BLaER1 treated with 17β-estradiol and CSF1 and Interleukin-3, amounts not matched to agents 10 nM and 100 nM (cell line): ENCODE data around the gene LCN9.

Source experiments
- H3K27ac ChIP-seq, 11 experiments: shearing (Covaris generic); formaldehyde crosslinking; 2 replicates each; pipeline ENCODE4 v1.8.1; 2022
- H3K27me3 ChIP-seq, 11 experiments: shearing (Covaris generic); formaldehyde crosslinking; 2 replicates each; pipeline ENCODE4 v1.8.1; 2022
- H3K36me3 ChIP-seq, 11 experiments: shearing (Covaris generic); formaldehyde crosslinking; 2 replicates each; pipeline ENCODE4 v1.8.1; 2022
- H3K4me1 ChIP-seq, 10 experiments: shearing (Covaris generic); formaldehyde crosslinking; 2 replicates each; pipeline ENCODE4 v1.8.1; 2022
- H3K4me2 ChIP-seq, 11 experiments: shearing (Covaris generic); formaldehyde crosslinking; 2 replicates each; pipeline ENCODE4 v1.8.1; 2022
- H3K4me3 ChIP-seq, 10 experiments: shearing (Covaris generic); formaldehyde crosslinking; 2 replicates each; pipeline ENCODE4 v1.8.1; 2022
- H3K9ac ChIP-seq, 11 experiments: shearing (Covaris generic); formaldehyde crosslinking; 2 replicates each; pipeline ENCODE4 v1.8.1; 2022
- H3K9me3 ChIP-seq, 11 experiments: shearing (Covaris generic); formaldehyde crosslinking; replicated peaks in 1 of 11; 2 replicates each; pipeline ENCODE4 v1.8.1; 2022
- H4K20me1 ChIP-seq, 11 experiments: shearing (Covaris generic); formaldehyde crosslinking; 2 replicates each; pipeline ENCODE4 v1.8.1; 2022
- Cebpa-rat ChIP-seq, 11 experiments: shearing (Covaris generic); IDR thresholded peaks; 2 replicates each; pipeline ENCODE4 v1.8.1; 2022

Gene LCN9

DNA sequence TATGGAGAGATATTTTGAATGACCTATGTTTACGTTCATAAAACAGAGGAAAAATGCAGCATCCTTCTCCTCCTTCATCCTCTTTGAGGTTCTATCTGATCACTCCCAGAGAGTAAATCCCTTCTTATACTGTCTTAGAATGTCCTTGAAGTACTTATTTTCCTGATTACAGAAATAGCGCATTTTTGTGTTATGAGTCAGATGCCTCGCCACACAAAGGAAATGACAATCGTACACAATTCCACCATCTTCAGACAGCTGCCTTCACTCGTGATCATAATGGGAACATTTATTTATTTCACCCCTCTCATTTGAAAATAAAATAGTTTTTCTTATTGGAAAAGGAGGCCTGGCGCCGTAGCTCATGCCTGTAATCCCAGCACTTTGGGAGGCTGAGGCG lies 21.4 kb upstream of the LCN9 start:
- peaks cover 0 to 10% (median 8%) of the 10 kb centered on the region in 10 experiments; a peak in 11 of 20 replicates for H3K4me1 ChIP-seq
- H3K9me3 ChIP-seq: peaks cover 32 to 64% (median 38%) of the 10 kb centered on the region in 11 experiments
- H3K36me3 ChIP-seq: no peaks in the 10 kb centered on the region; a peak in 1 of 22 replicates
- peak overlapping the region in 1 of 11 experiments; percentile 30; a peak in 3 of 22 replicates for H3K27ac ChIP-seq
- H4K20me1 ChIP-seq: no peaks in the 10 kb centered on the region
- no peak overlapping the region for H3K9ac ChIP-seq
- H3K4me3 ChIP-seq: no peak overlapping the region
- no peak for TF ChIP-seq Cebpa-rat (IDR thresholded peaks at IDR 0.05)
- H3K4me2 ChIP-seq: peak overlapping the region in 10 of 11 experiments; percentile 3 to 64 (median 27); a peak in 11 of 22 replicates
- no peaks in the 10 kb centered on the region for H3K27me3 ChIP-seq

DNA sequence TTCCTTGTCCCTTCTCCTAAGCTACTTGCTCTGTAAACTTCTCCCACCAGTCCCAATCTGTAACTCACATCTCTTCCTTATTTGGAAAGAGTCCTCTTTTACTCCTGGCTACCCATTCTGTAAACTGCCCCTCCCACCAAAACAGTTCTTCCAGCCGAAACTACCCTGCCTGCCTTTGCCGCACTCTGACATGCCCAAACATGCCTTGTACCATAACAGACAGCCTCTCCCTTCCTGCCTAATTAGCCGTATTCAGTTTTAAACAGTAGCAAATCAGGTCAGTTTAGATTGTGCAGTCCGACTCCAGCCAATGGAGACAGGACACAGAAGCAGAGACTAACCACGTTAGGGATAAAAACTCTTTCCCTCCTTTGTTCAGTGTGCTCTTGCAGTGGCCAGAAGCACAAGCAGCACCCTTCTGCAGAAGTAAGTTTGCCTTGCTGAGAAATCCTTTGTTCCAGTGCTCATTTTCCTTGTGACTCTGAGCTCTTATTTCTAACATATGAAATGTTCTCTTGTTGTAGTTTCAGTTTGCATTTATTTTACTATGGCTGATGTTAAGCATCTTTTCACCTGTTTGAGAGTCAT lies 18.4 kb upstream of the LCN9 start:
- no peak overlapping the region for H3K27ac ChIP-seq
- H3K4me1 ChIP-seq: peaks cover 0 to 10% (median 8%) of the 10 kb centered on the region in 10 experiments; a peak in 11 of 20 replicates
- no peak overlapping the region for H3K9ac ChIP-seq
- H3K4me3 ChIP-seq: no peak overlapping the region
- no peaks in the 10 kb centered on the region; a peak in 2 of 22 replicates for H3K36me3 ChIP-seq
- H3K4me2 ChIP-seq: no peak overlapping the region
- no peak for TF ChIP-seq Cebpa-rat (IDR thresholded peaks at IDR 0.05)
- peaks cover 62 to 91% (median 67%) of the 10 kb centered on the region in 11 experiments for H3K9me3 ChIP-seq
- H4K20me1 ChIP-seq: no peaks in the 10 kb centered on the region
- no peaks in the 10 kb centered on the region for H3K27me3 ChIP-seq

DNA sequence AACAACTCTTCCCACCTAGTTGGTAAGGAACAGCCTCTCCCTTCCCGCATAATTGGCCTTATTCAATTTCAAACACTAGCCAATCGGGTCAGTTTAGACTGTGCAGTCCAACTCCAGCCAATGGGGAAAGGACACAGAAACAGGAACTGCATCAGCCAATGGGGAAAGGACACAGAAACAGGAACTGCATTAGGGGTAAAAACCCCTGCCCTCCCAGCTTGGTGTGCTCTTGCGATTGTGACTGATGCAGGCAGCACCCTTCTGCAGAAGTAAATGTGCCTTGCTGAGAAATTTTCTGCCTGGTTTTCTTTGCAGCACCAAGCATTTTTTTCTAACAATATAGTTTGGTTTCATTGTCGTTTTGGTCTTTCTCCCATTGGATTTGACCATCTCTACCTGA lies 15.2 kb upstream of the LCN9 start:
- Histone ChIP-seq H3K9ac (no peak overlapping the region), H3K4me1 (peaks cover 0 to 3% (median 0%) of the 10 kb centered on the region in 10 experiments; a peak in 2 of 20 replicates), H3K4me2 (no peak overlapping the region), H3K27me3 (no peaks in the 10 kb centered on the region), H3K9me3 (peaks cover 90 to 99% (median 95%) of the 10 kb centered on the region in 11 experiments), H3K4me3 (no peak overlapping the region; a peak in 1 of 20 replicates), H3K27ac (no peak overlapping the region), H3K36me3 (no peaks in the 10 kb centered on the region; a peak in 2 of 22 replicates), H4K20me1 (no peaks in the 10 kb centered on the region)
- TF ChIP-seq Cebpa-rat (IDR thresholded peaks at IDR 0.05): no peak

DNA sequence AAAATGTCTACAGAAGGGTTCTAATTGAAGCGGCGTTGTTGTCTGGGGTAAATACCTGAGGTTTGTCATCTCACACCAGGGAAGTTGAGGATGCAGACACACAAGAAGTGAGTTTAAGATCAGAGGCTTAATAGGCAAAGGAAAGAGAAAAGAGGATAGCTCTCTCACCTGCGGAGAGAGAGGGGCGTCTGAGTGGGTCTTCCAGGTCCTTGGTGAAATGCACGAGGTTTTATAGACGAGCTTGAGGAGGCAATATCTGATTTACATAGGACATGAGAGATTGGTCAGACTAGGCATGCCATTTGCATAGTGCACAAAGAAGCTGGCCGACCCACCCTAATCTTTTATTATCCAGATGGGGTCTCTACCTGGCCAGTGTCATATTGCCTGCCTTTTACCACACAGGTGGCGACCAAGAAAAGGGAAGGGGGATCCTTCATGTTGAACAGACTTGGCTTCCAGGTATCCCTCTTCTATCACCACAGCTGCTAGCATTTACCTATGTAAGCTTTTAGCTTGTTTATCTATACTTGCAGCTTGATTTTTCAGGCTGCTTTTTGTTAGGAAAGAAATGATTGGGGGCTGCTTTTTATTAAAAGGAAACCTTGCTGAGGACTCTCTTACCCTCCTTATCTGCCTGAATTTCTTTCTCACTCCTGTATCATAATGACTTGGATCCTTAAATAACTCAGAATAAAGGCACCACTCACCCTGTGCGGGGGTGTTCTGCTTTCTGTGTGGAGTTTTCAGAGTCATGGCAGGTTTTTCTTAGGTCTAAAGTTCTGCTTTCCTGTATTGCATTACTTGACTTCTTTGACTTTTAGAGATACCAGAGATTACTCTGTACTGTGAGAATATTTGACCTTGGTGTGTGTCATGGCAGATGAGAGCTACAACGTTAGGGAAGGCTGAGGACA lies 14.4 kb upstream of the LCN9 start:
- H3K4me3 ChIP-seq: peak overlapping the region in 1 of 10 experiments; percentile 21; a peak in 1 of 20 replicates

DNA sequence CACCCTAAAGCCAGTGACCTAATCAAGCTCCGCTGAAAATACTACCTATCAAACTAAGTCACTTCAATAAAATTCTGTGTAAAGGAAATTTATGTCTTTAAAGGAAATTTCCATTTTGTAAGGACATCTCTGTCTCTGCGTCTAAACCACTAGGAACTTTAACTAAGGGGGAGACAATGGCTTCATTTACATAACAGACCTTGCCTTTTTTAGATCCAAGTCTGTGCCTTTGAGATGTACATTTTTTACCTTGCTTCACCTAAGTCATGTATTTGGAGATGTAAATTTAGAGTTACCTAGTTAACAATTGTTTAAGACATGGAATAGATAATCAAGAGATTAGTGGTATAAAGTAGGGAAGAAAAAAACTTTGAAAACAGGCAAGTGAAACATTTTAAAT lies 13.6 kb upstream of the LCN9 start:
- no peak overlapping the region for H3K4me3 ChIP-seq
- H3K36me3 ChIP-seq: no peaks in the 10 kb centered on the region; a peak in 2 of 22 replicates
- H3K4me2 ChIP-seq: no peak overlapping the region
- no peaks in the 10 kb centered on the region for H3K4me1 ChIP-seq
- no peaks in the 10 kb centered on the region for H3K27me3 ChIP-seq
- H3K9me3 ChIP-seq: peaks cover 92 to 98% (median 94%) of the 10 kb centered on the region in 11 experiments
- no peaks in the 10 kb centered on the region for H4K20me1 ChIP-seq
- H3K9ac ChIP-seq: no peak overlapping the region
- H3K27ac ChIP-seq: no peak overlapping the region
- no peak for TF ChIP-seq Cebpa-rat (IDR thresholded peaks at IDR 0.05)

More for the DNA sequence above, 14.4 kb upstream of the LCN9 start:
- H3K9me3 ChIP-seq: peaks cover 93 to 99% (median 97%) of the 10 kb centered on the region in 11 experiments
- no peaks in the 10 kb centered on the region for H3K27me3 ChIP-seq
- no peaks in the 10 kb centered on the region for H4K20me1 ChIP-seq
- no peak overlapping the region for H3K9ac ChIP-seq
- TF ChIP-seq Cebpa-rat (IDR thresholded peaks at IDR 0.05): no peak
- no peaks in the 10 kb centered on the region for H3K4me1 ChIP-seq
- no peaks in the 10 kb centered on the region; a peak in 2 of 22 replicates for H3K36me3 ChIP-seq
- no peak overlapping the region for H3K4me2 ChIP-seq
- no peak overlapping the region for H3K27ac ChIP-seq

DNA sequence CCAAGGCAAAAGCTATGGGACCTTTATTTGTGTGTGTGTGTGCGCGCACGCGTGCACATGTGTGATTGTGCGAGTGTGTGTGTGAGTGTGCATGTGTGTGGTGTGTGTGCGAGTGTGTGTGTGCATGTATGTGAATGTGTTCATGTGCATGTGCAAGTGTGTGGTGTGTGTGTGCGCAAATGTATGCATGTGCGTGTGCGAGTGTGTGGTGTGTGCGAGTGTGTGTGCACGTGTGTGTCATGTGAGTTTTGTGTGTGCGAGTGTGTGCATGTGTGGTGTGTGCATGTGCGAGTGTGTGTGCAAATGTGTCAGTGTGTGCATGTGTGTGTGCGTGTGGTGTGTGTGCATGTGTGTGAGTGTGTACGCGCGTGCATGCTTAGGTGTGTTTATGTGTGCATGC lies 12.7 kb upstream of the LCN9 start:
- no peaks in the 10 kb centered on the region; a peak in 2 of 22 replicates for H3K36me3 ChIP-seq
- H3K27me3 ChIP-seq: no peaks in the 10 kb centered on the region
- no peak overlapping the region for H3K4me3 ChIP-seq
- no peak for TF ChIP-seq Cebpa-rat (IDR thresholded peaks at IDR 0.05)
- 0 out of 20 replicates have a peak, but pooled peaks cover 0 to 3% (median 0%) of the 10 kb centered on the region in 10 experiments for H3K4me1 ChIP-seq
- H3K27ac ChIP-seq: no peak overlapping the region
- H4K20me1 ChIP-seq: no peaks in the 10 kb centered on the region
- H3K4me2 ChIP-seq: no peak overlapping the region
- peaks cover 83 to 89% (median 86%) of the 10 kb centered on the region in 11 experiments for H3K9me3 ChIP-seq
- H3K9ac ChIP-seq: no peak overlapping the region

DNA sequence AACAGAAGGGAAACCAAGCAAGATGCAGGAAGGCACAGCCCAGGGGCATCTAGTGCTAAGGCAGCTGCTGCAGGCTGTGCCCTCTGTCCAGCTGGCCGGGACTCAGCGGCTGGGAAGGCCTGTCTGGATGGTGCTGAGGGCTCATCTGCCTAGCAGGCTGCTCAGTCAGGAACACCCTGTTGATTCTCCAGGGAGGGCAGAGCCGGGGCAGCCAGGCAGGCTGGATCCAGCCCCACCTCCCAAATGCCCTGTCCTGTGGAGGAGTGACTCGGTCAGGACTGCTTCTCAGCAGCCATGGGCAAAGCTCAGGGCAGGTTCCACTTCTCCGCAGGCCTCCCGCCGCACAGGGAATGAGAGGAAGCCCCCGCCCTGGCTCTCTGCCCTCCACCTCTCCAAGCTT lies 7.8 kb upstream of the LCN9 start:
- Histone ChIP-seq H3K4me3 (no peak overlapping the region), H3K4me2 (0 out of 22 replicates have a peak overlapping the region, but pooled peaks of 1 of the 11 experiments have one; percentile 3), H3K9me3 (peaks cover 34 to 40% (median 37%) of the 10 kb centered on the region in 11 experiments), H3K36me3 (no peaks in the 10 kb centered on the region), H4K20me1 (no peaks in the 10 kb centered on the region), H3K4me1 (0 out of 20 replicates have a peak, but pooled peaks cover 0 to 6% (median 0%) of the 10 kb centered on the region in 10 experiments), H3K27ac (no peak overlapping the region), H3K27me3 (no peaks in the 10 kb centered on the region), H3K9ac (no peak overlapping the region)
- TF ChIP-seq Cebpa-rat (IDR thresholded peaks at IDR 0.05): no peak

DNA sequence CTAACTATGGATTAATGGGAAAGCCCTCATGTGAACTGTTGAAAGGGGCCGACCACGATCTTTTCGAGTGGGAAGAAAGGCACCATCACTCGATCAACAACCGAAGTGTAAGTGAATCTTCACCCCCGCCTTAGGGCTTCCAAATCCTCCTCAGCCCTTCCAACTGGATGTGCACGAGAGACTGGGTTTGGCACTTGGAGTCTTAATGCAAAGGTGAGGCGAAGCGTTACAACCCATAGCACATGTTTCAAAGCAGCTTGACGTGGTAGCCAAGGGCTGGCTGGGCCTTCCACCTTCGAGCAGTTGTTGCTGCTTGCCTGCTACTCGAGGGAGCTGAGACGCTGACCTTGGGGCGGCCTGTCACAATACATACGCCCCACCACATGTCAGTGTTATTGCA lies 5.7 kb upstream of the LCN9 start:
- H3K9ac ChIP-seq: no peak overlapping the region
- no peaks in the 10 kb centered on the region for H3K36me3 ChIP-seq
- no peak overlapping the region for H3K4me2 ChIP-seq
- no peak for TF ChIP-seq Cebpa-rat (IDR thresholded peaks at IDR 0.05)
- H4K20me1 ChIP-seq: no peaks in the 10 kb centered on the region
- H3K4me1 ChIP-seq: 0 out of 20 replicates have a peak, but pooled peaks cover 0 to 6% (median 0%) of the 10 kb centered on the region in 10 experiments
- no peak overlapping the region for H3K4me3 ChIP-seq
- H3K27me3 ChIP-seq: no peaks in the 10 kb centered on the region
- peaks cover 17 to 22% (median 19%) of the 10 kb centered on the region in 11 experiments for H3K9me3 ChIP-seq
- no peak overlapping the region for H3K27ac ChIP-seq

DNA sequence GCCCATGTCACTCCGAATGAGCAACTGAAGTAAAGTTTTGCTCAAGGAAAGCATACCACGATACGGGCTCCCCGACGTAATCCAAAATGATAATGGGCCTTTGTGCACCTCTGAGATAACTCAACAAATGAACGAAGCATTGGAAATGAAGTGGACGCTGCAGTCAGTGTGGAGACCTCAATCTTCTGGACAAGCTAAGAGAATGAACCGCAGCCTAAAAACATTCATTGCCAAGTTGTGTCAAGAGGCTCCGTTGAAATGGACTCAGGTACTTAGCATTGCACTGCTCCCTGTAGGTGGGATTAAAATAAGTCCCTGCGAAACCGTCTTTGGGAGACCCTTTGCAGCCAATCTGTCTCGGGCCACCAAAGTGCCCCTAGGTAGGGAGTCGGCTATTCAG lies 3.9 kb upstream of the LCN9 start:
- no peak overlapping the region for H3K9ac ChIP-seq
- H3K4me2 ChIP-seq: no peak overlapping the region
- no peak overlapping the region for H3K27ac ChIP-seq
- H3K27me3 ChIP-seq: no peaks in the 10 kb centered on the region
- peaks cover 0 to 4% (median under 1%) of the 10 kb centered on the region in 11 experiments; a peak in 4 of 22 replicates for H3K9me3 ChIP-seq
- no peaks in the 10 kb centered on the region for H3K36me3 ChIP-seq
- 0 out of 20 replicates have a peak, but pooled peaks cover 0 to 6% (median 0%) of the 10 kb centered on the region in 10 experiments for H3K4me1 ChIP-seq
- no peak overlapping the region for H3K4me3 ChIP-seq
- no peaks in the 10 kb centered on the region for H4K20me1 ChIP-seq
- TF ChIP-seq Cebpa-rat (IDR thresholded peaks at IDR 0.05): no peak
